ENCODE results near the gene PRSS36.

DNA sequence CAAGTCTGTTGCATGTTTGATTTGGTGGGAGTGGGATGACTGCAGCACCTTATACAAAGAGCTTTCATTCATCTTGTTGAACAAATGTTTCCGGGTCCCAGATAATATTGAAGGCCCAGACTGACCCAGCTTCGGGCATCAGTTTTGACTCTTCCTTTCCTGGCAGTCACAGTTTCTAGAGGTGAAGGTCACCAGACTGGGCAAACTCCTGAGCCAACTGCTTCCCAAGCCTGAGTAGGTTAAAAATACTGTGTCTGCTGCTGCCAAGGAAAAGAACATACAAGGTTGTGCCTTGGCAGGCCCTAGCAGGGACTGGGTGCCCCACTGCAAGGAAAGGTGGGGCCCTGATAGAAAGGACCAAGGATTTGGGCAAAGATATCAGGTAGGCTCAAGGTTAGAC lies 37.2 kb downstream of the PRSS36 start:
- TF ChIP-seq, protein P1, sequence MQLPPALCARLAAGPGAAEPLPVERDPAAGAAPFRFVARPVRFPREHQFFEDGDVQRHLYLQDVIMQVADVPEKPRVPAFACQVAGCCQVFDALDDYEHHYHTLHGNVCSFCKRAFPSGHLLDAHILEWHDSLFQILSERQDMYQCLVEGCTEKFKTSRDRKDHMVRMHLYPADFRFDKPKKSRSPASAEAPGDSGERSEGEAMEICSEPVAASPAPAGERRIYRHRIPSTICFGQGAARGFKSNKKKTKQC (CRISPR knock-in tag; IDR thresholded peaks at IDR 0.05) = no peak
- TF ChIP-seq HDAC1 (IDR thresholded peaks at IDR 0.05) (no peak), TRIM24 (IDR thresholded peaks at IDR 0.05) (no peak), DEAF1 (CRISPR knock-in tag; IDR thresholded peaks at IDR 0.05) (no peak), AFF4 (CRISPR knock-in tag; IDR thresholded peaks at IDR 0.05) (no peak), ZNF175 (CRISPR knock-in tag; IDR thresholded peaks at IDR 0.05; ENCODE audit: low read depth) (no peak), ZNF639 (CRISPR knock-in tag; conservative IDR thresholded peaks at IDR 0.05 in 1 of 2, IDR thresholded peaks at IDR 0.05 in 1 of 2) (no peak), ZNF143 (CRISPR knock-in tag; IDR thresholded peaks at IDR 0.05) (no peak), TEAD4 (IDR thresholded peaks at IDR 0.05; ENCODE audit: low read length) (no peak), TEAD4 (CRISPR knock-in tag; IDR thresholded peaks at IDR 0.05; ENCODE audit: borderline replicate concordance) (no peak)
- TF ChIP-seq, protein P2, sequence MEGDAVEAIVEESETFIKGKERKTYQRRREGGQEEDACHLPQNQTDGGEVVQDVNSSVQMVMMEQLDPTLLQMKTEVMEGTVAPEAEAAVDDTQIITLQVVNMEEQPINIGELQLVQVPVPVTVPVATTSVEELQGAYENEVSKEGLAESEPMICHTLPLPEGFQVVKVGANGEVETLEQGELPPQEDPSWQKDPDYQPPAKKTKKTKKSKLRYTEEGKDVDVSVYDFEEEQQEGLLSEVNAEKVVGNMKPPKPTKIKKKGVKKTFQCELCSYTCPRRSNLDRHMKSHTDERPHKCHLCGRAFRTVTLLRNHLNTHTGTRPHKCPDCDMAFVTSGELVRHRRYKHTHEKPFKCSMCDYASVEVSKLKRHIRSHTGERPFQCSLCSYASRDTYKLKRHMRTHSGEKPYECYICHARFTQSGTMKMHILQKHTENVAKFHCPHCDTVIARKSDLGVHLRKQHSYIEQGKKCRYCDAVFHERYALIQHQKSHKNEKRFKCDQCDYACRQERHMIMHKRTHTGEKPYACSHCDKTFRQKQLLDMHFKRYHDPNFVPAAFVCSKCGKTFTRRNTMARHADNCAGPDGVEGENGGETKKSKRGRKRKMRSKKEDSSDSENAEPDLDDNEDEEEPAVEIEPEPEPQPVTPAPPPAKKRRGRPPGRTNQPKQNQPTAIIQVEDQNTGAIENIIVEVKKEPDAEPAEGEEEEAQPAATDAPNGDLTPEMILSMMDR (IDR thresholded peaks at IDR 0.05 in 2 of 3, conservative IDR thresholded peaks at IDR 0.05 in 1 of 3; ENCODE audit: insufficient read depth in 2 of 3, low read depth in 1 of 3, low read length in 3 of 3) = no peak
- TF ChIP-seq, protein P3, sequence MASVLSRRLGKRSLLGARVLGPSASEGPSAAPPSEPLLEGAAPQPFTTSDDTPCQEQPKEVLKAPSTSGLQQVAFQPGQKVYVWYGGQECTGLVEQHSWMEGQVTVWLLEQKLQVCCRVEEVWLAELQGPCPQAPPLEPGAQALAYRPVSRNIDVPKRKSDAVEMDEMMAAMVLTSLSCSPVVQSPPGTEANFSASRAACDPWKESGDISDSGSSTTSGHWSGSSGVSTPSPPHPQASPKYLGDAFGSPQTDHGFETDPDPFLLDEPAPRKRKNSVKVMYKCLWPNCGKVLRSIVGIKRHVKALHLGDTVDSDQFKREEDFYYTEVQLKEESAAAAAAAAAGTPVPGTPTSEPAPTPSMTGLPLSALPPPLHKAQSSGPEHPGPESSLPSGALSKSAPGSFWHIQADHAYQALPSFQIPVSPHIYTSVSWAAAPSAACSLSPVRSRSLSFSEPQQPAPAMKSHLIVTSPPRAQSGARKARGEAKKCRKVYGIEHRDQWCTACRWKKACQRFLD (CRISPR knock-in tag; IDR thresholded peaks at IDR 0.05) = no peak

All from K562 (cell line).